PFSK-1 (cell line): ENCODE data around the gene C10orf120.

Source experiments
- FOXP2 ChIP-seq: optimal IDR thresholded peaks from 2 replicates; pipeline ENCODE3; 2011; ENCODE audit warnings: borderline replicate concordance, control low read depth, inconsistent platforms; ENCODE audit not compliant: insufficient read depth; ENCODE audit errors: extremely low read length, extremely low read depth
- POLR2AphosphoS5 ChIP-seq: IDR thresholded peaks from 2 replicates; pipeline ENCODE4 v1.6.1; 2012; ENCODE audit warnings: low read depth, mild to moderate bottlenecking, control low read depth, low read length, moderate library complexity
- SIN3A ChIP-seq: IDR thresholded peaks from 2 replicates; pipeline ENCODE4 v1.6.1; 2012; ENCODE audit warnings: mild to moderate bottlenecking, low read length, moderate library complexity, borderline replicate concordance; ENCODE audit not compliant: insufficient read depth
- TAF1 ChIP-seq: IDR thresholded peaks from 2 replicates; pipeline ENCODE4 v1.6.1; 2012; ENCODE audit warnings: low read length, control low read depth, borderline replicate concordance; ENCODE audit not compliant: insufficient read depth
- TF ChIP-seq, protein P1 (sequence below), 2 experiments: IDR thresholded peaks; 2 replicates each; pipeline versions ENCODE4 v1.6.1 to v1.8.0; 2011 to 2012; ENCODE audit warnings: low read depth in 2 of 2, low read length in 2 of 2, control low read depth in 1 of 2, inconsistent platforms in 1 of 2, mild to moderate bottlenecking in 1 of 2, moderate library complexity in 1 of 2; ENCODE audit not compliant: insufficient read depth in 1 of 2

The C10orf120 gene

DNA sequence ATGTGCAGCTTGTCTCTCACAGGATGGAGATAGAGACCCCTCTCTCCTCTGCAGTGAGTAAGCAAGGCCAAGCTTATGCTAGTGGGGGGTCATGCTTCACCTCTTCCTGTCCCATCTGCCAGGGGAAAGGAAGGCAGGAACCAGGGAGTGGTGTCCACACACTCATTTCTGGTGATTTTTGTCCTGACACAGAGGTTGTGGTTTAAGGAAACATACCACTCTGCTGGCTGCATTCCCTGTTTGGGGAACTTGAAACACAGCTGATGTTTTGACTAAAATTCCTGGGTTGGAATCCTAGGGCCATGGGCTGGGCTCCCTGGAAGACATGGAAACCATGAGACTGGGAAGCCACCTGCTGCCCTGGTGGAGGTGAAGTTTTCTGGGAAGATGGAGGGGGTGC is 21.4 kb downstream of the C10orf120 start:
- TF ChIP-seq, protein P1, sequence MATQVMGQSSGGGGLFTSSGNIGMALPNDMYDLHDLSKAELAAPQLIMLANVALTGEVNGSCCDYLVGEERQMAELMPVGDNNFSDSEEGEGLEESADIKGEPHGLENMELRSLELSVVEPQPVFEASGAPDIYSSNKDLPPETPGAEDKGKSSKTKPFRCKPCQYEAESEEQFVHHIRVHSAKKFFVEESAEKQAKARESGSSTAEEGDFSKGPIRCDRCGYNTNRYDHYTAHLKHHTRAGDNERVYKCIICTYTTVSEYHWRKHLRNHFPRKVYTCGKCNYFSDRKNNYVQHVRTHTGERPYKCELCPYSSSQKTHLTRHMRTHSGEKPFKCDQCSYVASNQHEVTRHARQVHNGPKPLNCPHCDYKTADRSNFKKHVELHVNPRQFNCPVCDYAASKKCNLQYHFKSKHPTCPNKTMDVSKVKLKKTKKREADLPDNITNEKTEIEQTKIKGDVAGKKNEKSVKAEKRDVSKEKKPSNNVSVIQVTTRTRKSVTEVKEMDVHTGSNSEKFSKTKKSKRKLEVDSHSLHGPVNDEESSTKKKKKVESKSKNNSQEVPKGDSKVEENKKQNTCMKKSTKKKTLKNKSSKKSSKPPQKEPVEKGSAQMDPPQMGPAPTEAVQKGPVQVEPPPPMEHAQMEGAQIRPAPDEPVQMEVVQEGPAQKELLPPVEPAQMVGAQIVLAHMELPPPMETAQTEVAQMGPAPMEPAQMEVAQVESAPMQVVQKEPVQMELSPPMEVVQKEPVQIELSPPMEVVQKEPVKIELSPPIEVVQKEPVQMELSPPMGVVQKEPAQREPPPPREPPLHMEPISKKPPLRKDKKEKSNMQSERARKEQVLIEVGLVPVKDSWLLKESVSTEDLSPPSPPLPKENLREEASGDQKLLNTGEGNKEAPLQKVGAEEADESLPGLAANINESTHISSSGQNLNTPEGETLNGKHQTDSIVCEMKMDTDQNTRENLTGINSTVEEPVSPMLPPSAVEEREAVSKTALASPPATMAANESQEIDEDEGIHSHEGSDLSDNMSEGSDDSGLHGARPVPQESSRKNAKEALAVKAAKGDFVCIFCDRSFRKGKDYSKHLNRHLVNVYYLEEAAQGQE (IDR thresholded peaks at IDR 0.05; ENCODE audit: insufficient read depth in 1 of 2, low read depth in 2 of 2, low read length in 2 of 2) = no peak
- no peak for TF ChIP-seq POLR2AphosphoS5
- TF ChIP-seq FOXP2 = no peak
- no peak for TF ChIP-seq SIN3A
- TF ChIP-seq TAF1 = no peak

DNA sequence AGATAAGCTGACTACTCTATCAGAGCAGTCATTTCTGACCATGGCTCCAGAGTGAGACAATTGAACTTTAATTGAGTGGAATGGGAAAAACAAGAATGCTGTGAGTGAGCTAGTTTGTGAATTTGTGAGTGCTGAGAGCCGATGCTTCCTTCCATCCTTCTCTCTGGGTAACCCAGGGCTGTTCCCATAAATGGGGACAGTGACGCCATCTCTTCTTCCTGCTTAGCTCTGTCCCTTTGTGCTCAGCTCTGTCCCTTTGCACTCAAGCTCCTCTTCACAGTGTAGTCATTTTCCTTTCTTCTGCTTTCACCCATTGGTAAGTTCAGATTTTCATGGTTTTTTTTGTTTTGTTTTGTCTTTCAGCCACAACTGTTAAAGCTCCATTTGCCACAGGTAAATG is 24.4 kb downstream of the C10orf120 start:
- TF ChIP-seq, protein P1 (IDR thresholded peaks at IDR 0.05; ENCODE audit: insufficient read depth in 1 of 2, low read depth in 2 of 2, low read length in 2 of 2) = no peak
- TF ChIP-seq POLR2AphosphoS5 (no peak), FOXP2 (no peak), TAF1 (no peak), SIN3A (no peak)

DNA sequence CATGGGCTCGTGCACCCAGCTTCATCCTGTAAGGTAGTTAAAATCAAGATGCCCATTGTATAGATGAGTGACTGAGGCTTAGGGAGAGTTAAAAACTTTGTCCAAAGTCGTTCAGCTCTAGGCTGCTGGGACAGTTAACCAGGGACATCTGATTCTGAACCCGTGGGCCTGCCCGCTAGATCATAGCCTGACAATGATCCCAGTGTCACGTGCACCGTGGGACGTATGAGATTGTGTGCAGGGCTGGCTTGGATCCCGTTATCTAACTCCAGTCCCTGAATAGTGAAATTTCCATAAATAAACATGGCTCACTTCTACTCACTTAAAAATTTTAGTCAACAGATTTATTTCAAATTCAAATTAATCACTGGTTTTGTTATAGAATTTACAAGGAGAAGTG is 24.9 kb downstream of the C10orf120 start:
- TF ChIP-seq SIN3A (no peak), FOXP2 (no peak), TAF1 (no peak), POLR2AphosphoS5 (no peak)
- TF ChIP-seq, protein P1 (IDR thresholded peaks at IDR 0.05; ENCODE audit: insufficient read depth in 1 of 2, low read depth in 2 of 2, low read length in 2 of 2) = no peak

- TF ChIP-seq, protein P1 (IDR thresholded peaks at IDR 0.05; ENCODE audit: insufficient read depth in 1 of 2, low read depth in 2 of 2, low read length in 2 of 2) = no peak
- TF ChIP-seq POLR2AphosphoS5 (no peak), SIN3A (no peak), FOXP2 (no peak), TAF1 (no peak)
Observed at GRCh38 chr10:122673731-122674130, 25.9 kb downstream of the C10orf120 start.

DNA sequence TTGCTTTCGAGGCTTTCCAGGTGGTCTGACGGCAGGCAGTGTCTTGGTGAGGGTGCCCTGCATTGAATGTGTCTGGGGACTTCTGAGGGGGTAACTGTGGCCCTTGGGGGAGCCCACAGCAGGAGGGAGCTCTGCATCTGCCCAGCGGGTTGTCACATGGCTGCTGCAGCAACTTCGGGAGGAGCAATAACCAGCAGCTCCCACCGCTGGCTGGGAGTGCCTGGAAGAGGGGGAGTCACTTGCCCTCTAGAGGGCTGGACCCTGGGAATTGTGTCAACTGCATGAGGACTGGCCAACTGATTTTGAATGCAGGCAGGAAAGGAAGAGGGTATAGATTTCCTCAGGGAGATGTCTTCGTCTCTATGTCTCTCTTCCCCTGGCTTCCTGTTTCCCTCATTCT is 26.4 kb downstream of the C10orf120 start:
- no peak for TF ChIP-seq SIN3A
- no peak for TF ChIP-seq TAF1
- TF ChIP-seq, protein P1 (IDR thresholded peaks at IDR 0.05; ENCODE audit: insufficient read depth in 1 of 2, low read depth in 2 of 2, low read length in 2 of 2) = no peak
- no peak for TF ChIP-seq FOXP2
- no peak for TF ChIP-seq POLR2AphosphoS5
